ENCODE measurements around the gene GNB4. TPM values are rescaled to one million over a fixed set of nuclear protein-coding genes. Genes with fewer than 3 reads are reported as not detected.

The GNB4 gene
- total RNA-seq, 2 donors from 2014 or later: 11.9 to 13.8 TPM

DNA sequence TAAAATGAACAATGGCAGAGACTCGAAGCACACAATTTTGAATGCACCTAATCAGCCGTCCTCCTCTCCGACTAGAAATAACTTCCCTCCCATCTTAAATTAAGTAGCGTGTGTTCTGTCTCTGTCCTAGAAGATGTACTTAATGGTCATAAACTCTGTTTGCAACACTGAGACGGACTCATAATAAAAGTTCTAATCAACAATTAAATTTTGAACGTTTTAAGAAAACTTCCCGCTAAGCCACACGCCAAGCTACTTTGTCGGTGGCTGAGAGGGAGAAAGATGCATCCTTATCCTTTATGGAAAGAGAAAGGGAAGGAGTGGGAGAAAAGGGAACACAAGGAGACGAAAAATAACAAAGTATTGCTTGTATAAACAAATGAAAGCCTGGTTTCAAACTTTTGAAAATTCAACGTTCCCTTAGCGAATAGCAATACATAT is 989 bp downstream of the GNB4 start:
- H3K36me3 ChIP-seq (ENCODE audit: control insufficient read depth, insufficient read depth, low read length): no peaks in the 10 kb centered on the region
- H3K36me3 Mint-ChIP-seq (ENCODE audit: low read depth): no peaks in the 10 kb centered on the region

DNA sequence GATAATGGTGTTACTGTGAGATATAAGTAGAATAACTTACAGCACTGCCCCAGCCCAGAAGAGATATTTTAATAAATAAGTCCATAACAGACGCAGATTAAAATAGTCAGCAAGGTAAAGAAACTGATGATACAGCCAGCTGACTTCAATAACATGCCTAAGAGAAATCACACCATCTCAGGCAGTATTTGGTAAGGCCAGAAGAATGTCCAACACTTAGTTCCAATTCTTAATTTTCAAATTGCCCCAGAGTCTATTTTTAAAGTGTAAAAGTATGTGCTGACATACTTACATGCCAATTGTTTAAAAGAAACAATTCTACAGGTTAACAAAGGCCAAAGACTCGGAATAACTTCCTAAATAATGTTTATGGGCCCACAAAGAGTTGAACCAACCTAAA is 1.6 kb downstream of the GNB4 start:
- 91% methylated on average over 2 of the region's 2 CpGs; no CpG with 5 or more reads in 1 of the 2 experiments for WGBS, 2 experiments (ENCODE audit: insufficient coverage in 1 of 2, insufficient read length in 1 of 2)
- H3K27ac ChIP-seq (ENCODE audit: low read depth, low read length): no peak overlapping the region
- peaks cover 19% of the 10 kb centered on the region for H3K27me3 ChIP-seq (ENCODE audit: control insufficient read depth, insufficient read depth, low read length, poor library complexity, severe bottlenecking)
- no peaks in the 10 kb centered on the region for H3K9me3 Mint-ChIP-seq
- H3K36me3 Mint-ChIP-seq (ENCODE audit: low read depth): no peaks in the 10 kb centered on the region
- no peaks in the 10 kb centered on the region for H3K9me3 ChIP-seq (ENCODE audit: control insufficient read depth, low read length)
- H3K4me3 Mint-ChIP-seq: peak overlapping the region; percentile 67
- H3K27ac Mint-ChIP-seq: no peak overlapping the region
- peak overlapping the region; percentile 86 for H3K4me3 ChIP-seq (ENCODE audit: low read length)
- peaks cover 21% of the 10 kb centered on the region for H3K4me1 Mint-ChIP-seq
- H3K9ac ChIP-seq (ENCODE audit: extremely low read depth, low read length, poor library complexity, severe bottlenecking): no peak overlapping the region
- no peaks in the 10 kb centered on the region for H3K36me3 ChIP-seq (ENCODE audit: control insufficient read depth, insufficient read depth, low read length)
- DNase-seq: no peak
- no peaks in the 10 kb centered on the region for H3K4me1 ChIP-seq (ENCODE audit: control insufficient read depth, insufficient read depth, low read length)
- TF ChIP-seq, protein P1, sequence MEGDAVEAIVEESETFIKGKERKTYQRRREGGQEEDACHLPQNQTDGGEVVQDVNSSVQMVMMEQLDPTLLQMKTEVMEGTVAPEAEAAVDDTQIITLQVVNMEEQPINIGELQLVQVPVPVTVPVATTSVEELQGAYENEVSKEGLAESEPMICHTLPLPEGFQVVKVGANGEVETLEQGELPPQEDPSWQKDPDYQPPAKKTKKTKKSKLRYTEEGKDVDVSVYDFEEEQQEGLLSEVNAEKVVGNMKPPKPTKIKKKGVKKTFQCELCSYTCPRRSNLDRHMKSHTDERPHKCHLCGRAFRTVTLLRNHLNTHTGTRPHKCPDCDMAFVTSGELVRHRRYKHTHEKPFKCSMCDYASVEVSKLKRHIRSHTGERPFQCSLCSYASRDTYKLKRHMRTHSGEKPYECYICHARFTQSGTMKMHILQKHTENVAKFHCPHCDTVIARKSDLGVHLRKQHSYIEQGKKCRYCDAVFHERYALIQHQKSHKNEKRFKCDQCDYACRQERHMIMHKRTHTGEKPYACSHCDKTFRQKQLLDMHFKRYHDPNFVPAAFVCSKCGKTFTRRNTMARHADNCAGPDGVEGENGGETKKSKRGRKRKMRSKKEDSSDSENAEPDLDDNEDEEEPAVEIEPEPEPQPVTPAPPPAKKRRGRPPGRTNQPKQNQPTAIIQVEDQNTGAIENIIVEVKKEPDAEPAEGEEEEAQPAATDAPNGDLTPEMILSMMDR (conservative IDR thresholded peaks at IDR 0.05): no peak
- H3K27me3 Mint-ChIP-seq (ENCODE audit: insufficient read depth): peaks cover 25% of the 10 kb centered on the region

More for the DNA sequence above, 989 bp downstream of the GNB4 start:
- H3K9ac ChIP-seq (ENCODE audit: extremely low read depth, low read length, poor library complexity, severe bottlenecking): peak overlapping the region; percentile 63
- WGBS, 2 experiments (ENCODE audit: insufficient coverage in 1 of 2, insufficient read length in 1 of 2): 10 to 13% methylated on average over 5 to 12 of the region's 12 CpGs
- H3K4me1 ChIP-seq (ENCODE audit: control insufficient read depth, insufficient read depth, low read length): no peaks in the 10 kb centered on the region
- no peak for DNase-seq
- no peak overlapping the region for H3K27ac Mint-ChIP-seq
- H3K27me3 ChIP-seq (ENCODE audit: control insufficient read depth, insufficient read depth, low read length, poor library complexity, severe bottlenecking): peaks cover 25% of the 10 kb centered on the region
- no peak overlapping the region for H3K27ac ChIP-seq (ENCODE audit: low read depth, low read length)
- peaks cover 21% of the 10 kb centered on the region for H3K4me1 Mint-ChIP-seq
- H3K4me3 Mint-ChIP-seq: peak overlapping the region; percentile 67
- no peaks in the 10 kb centered on the region for H3K9me3 ChIP-seq (ENCODE audit: control insufficient read depth, low read length)
- no peaks in the 10 kb centered on the region for H3K9me3 Mint-ChIP-seq
- peaks cover 30% of the 10 kb centered on the region for H3K27me3 Mint-ChIP-seq (ENCODE audit: insufficient read depth)
- H3K4me3 ChIP-seq (ENCODE audit: low read length): peak overlapping the region; percentile 86
- TF ChIP-seq, protein P1 (conservative IDR thresholded peaks at IDR 0.05): no peak

DNA sequence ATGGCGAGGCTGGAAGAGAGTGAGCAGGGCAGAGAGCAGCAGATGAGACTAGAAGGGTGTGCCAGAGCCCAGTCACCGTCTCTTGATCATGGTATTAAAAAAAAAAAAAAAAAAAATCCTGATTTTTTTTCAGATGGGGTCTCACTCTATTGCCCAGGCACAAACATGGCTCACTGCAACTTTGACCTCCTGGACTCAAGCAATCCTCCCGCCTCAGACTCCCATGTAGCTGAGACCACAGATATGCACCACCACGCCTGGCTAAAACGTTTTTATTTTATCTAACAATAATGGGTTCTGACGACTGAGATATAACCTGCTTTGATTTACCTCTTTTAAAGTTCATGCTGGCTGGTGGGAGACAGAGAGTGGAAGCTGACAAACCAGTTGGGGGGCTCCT is 4.0 kb downstream of the GNB4 start:
- Histone ChIP-seq H3K9me3 (ENCODE audit: control insufficient read depth, low read length) (no peaks in the 10 kb centered on the region), H3K9ac (ENCODE audit: extremely low read depth, low read length, poor library complexity, severe bottlenecking) (no peak overlapping the region), H3K27ac (ENCODE audit: low read depth, low read length) (no peak overlapping the region), H3K4me3 (ENCODE audit: low read length) (no peak overlapping the region), H3K4me1 (ENCODE audit: control insufficient read depth, insufficient read depth, low read length) (no peaks in the 10 kb centered on the region), H3K36me3 (ENCODE audit: control insufficient read depth, insufficient read depth, low read length) (no peaks in the 10 kb centered on the region), H3K27me3 (ENCODE audit: control insufficient read depth, insufficient read depth, low read length, poor library complexity, severe bottlenecking) (peaks cover 12% of the 10 kb centered on the region)
- DNase-seq: no peak
- Mint-ChIP-seq H3K9me3 (no peaks in the 10 kb centered on the region), H3K27me3 (ENCODE audit: insufficient read depth) (peaks cover 17% of the 10 kb centered on the region), H3K27ac (no peak overlapping the region), H3K36me3 (ENCODE audit: low read depth) (no peaks in the 10 kb centered on the region), H3K4me3 (no peak overlapping the region), H3K4me1 (peaks cover 7% of the 10 kb centered on the region)
- WGBS, 2 experiments (ENCODE audit: insufficient coverage in 1 of 2, insufficient read length in 1 of 2): 94 to 95% methylated on average over 5 to 6 of the region's 6 CpGs
- TF ChIP-seq, protein P1 (conservative IDR thresholded peaks at IDR 0.05): no peak
